HCT116 (cell line): ENCODE results near the gene FAM81B. TPM values are rescaled to one million over a fixed set of nuclear protein-coding genes. Genes with fewer than 3 reads are reported as not detected.

ENCODE experiments used
- ATAC-seq: fragments of 200-7000 bp; cut with Tn5 transposase; 2 replicates; pipeline ENCODE4 v1.9.1; 2020; ENCODE audit warnings: mild to moderate bottlenecking, moderate library complexity
- BruUV-seq: library from RNA; stranded (reverse); fragments of 400-500 nt; replicated peaks from 2 replicates; lab custom pipeline; 2021; lab: Mats Ljungman, UMichigan
- CTCF ChIA-PET: fragments of 300-600 bp; sonication (Branson Sonifier 250); formaldehyde crosslinking; loops from one replicate; lab custom pipeline; 2021; ENCODE audit warnings: antibody characterized with exemption; lab: Charles Lee
- POLR2A ChIA-PET: fragments of 300-600, 350-600 bp; sonication (Branson Sonifier 250); formaldehyde crosslinking; loops from one replicate; lab custom pipeline; 2021; ENCODE audit warnings: antibody characterized with exemption; lab: Charles Lee
- RAD21 ChIA-PET, 2 experiments: fragments of 300-600 bp; sonication (Branson Sonifier 250); formaldehyde crosslinking; loops; one replicate each; lab custom pipeline; 2023; ENCODE audit warnings: low total read pairs in 2 of 2; ENCODE audit not compliant: uncharacterized antibody in 2 of 2, unreplicated experiment in 2 of 2, low non-redundant PET in 1 of 2; lab: Charles Lee
- DNase-seq: peaks from one replicate; pipeline ENCODE4 v3.0.0-alpha.2; 2010; ENCODE audit warnings: low read depth, low spot score
- H2AFZ ChIP-seq: fragments of 200-600 bp; shearing (Covaris generic), sonication (generic); 2 replicates; pipeline ENCODE4 v1.6.1; 2017; ENCODE audit warnings: low read depth, mixed run types, mixed read lengths, antibody characterized with exemption, low read length; ENCODE audit not compliant: poor library complexity, severe bottlenecking
- H3K27ac ChIP-seq: 2 replicates; pipeline ENCODE4 v1.5.1; 2012; ENCODE audit warnings: low read depth, low read length
- H3K27me3 ChIP-seq: fragments of 200-600 bp; sonication (generic); 2 replicates; pipeline ENCODE4 v1.6.1; 2016; ENCODE audit warnings: mixed run types, low read length, mixed read lengths; ENCODE audit not compliant: insufficient read depth
- H3K36me3 ChIP-seq, 2 experiments: fragments of 200-500 bp in 1 of 2; fragments of 200-600 bp in 1 of 2; sonication (Bioruptor generic) in 1 of 2; sonication (generic) in 1 of 2; 2 replicates each; pipeline versions ENCODE4 v1.5.1 to v1.6.1; 2014 to 2016; ENCODE audit warnings: low read length in 2 of 2, inconsistent platforms in 1 of 2, mixed read lengths in 1 of 2, mixed run types in 1 of 2; ENCODE audit not compliant: insufficient read depth in 2 of 2, control insufficient read depth in 1 of 2
- H3K4me1 ChIP-seq, 2 experiments: fragments of 200-600 bp in 1 of 2; sonication (generic) in 1 of 2; 2 replicates each; pipeline versions ENCODE4 v1.5.1 to v1.6.1; 2012 to 2017; ENCODE audit warnings: low read length in 2 of 2, inconsistent platforms in 1 of 2, mild to moderate bottlenecking in 1 of 2, mixed read lengths in 1 of 2, mixed run types in 1 of 2, moderate library complexity in 1 of 2; ENCODE audit not compliant: insufficient read depth in 2 of 2, control insufficient read depth in 1 of 2
- H3K4me2 ChIP-seq: fragments of 200-600 bp; sonication (generic); 2 replicates; pipeline ENCODE4 v1.6.1; 2017; ENCODE audit warnings: mixed run types, low read length, mixed read lengths
- H3K4me3 ChIP-seq, 2 experiments: fragments of 200-600 bp in 1 of 2; sonication (generic) in 1 of 2; replicated peaks in 1 of 2; 2 replicates each; pipeline ENCODE4 v1.5.1; 2011 to 2016; ENCODE audit warnings: low read length in 2 of 2, control low read depth in 1 of 2, low read depth in 1 of 2, mild to moderate bottlenecking in 1 of 2, mixed read lengths in 1 of 2, mixed run types in 1 of 2
- H3K79me2 ChIP-seq: fragments of 200-600 bp; sonication (generic); 2 replicates; pipeline ENCODE4 v1.6.1; 2017; ENCODE audit warnings: mild to moderate bottlenecking, mixed run types, low read length, moderate library complexity, mixed read lengths; ENCODE audit not compliant: insufficient read depth
- H3K9ac ChIP-seq: fragments of 200-600 bp; sonication (generic); 2 replicates; pipeline ENCODE4 v1.6.1; 2016; ENCODE audit warnings: low read length, mixed read lengths
- H3K9me2 ChIP-seq: fragments of 200-600 bp; sonication (generic), shearing (Covaris generic); 2 replicates; pipeline ENCODE4 v1.6.1; 2017; ENCODE audit warnings: mixed run types, mild to moderate bottlenecking, moderate library complexity; ENCODE audit not compliant: insufficient read depth
- H3K9me3 ChIP-seq, 2 experiments: fragments of 200-500 bp in 1 of 2; fragments of 200-600 bp in 1 of 2; sonication (Bioruptor generic) in 1 of 2; sonication (generic) in 1 of 2; 2 replicates each; pipeline ENCODE4 v1.6.1; 2014 to 2017; ENCODE audit warnings: low read length in 2 of 2, mixed read lengths in 2 of 2, inconsistent platforms in 1 of 2, low read depth in 1 of 2, mild to moderate bottlenecking in 1 of 2, mixed run types in 1 of 2, moderate library complexity in 1 of 2; ENCODE audit not compliant: control insufficient read depth in 1 of 2, insufficient read depth in 1 of 2
- H4K20me1 ChIP-seq: fragments of 200-600 bp; sonication (generic), shearing (Covaris generic); 2 replicates; pipeline ENCODE4 v1.6.1; 2017; ENCODE audit warnings: mixed run types, mild to moderate bottlenecking, moderate library complexity; ENCODE audit not compliant: insufficient read depth
- EZH2phosphoT487 ChIP-seq: fragments of 200-600 bp; IDR thresholded peaks from 2 replicates; pipeline ENCODE4 v1.6.1; 2018; ENCODE audit warnings: antibody characterized with exemption, borderline replicate concordance
- JUND ChIP-seq: IDR thresholded peaks from 2 replicates; pipeline ENCODE4 v1.6.1; 2012
- MAX ChIP-seq: IDR thresholded peaks from 2 replicates; pipeline ENCODE4 v1.6.1; 2012
- RAD21 ChIP-seq: IDR thresholded peaks from 2 replicates; pipeline ENCODE4 v1.6.1; 2012; ENCODE audit warnings: low read depth, mild to moderate bottlenecking
- SIN3A ChIP-seq: IDR thresholded peaks from 2 replicates; pipeline ENCODE4 v1.6.1; 2012; ENCODE audit warnings: low read depth
- YY1 ChIP-seq: IDR thresholded peaks from 2 replicates; pipeline ENCODE4 v1.6.1; 2011; ENCODE audit warnings: low read length, low read depth, moderate library complexity, mild to moderate bottlenecking; ENCODE audit not compliant: insufficient replicate concordance; ENCODE audit errors: extremely low read depth
- ZFX ChIP-seq: fragments of 450-650 bp; IDR thresholded peaks from 2 replicates; pipeline ENCODE4 v1.6.1; 2017
- intact Hi-C: fragments of 100-400 bp; cut with micrococcal nuclease; formaldehyde crosslinking; loops from 2 replicates; pipeline ENCODE4 v1.10.0; 2022
- total RNA-seq: library from RNA; stranded (reverse); gene quantifications from one replicate; pipeline ENCODE4 v1.2.1, GENCODE V29; 2021; ENCODE audit not compliant: unreplicated experiment

Gene FAM81B
- total RNA-seq, 1 experiment from 2014 or later: not detected

GRCh38 chr5:95417971-95418370, 26.8 kb downstream of the FAM81B start:
- H3K4me1 ChIP-seq: no peaks in the 10 kb centered on the region
- no peaks in the 10 kb centered on the region for H3K27me3 ChIP-seq
- DNase-seq (no peak), ATAC-seq (no peak)
- H4K20me1 ChIP-seq: no peaks in the 10 kb centered on the region
- H3K4me3 ChIP-seq: no peak overlapping the region
- no peak overlapping the region for H3K27ac ChIP-seq
- no peaks in the 10 kb centered on the region for H3K9me3 ChIP-seq
- no peak for TF ChIP-seq RAD21
- TF ChIP-seq JUND: no peak
- TF ChIP-seq MAX: no peak
- no peak for TF ChIP-seq ZFX
- TF ChIP-seq SIN3A: no peak
- intact Hi-C loops: no loop called here
- no peaks in the 10 kb centered on the region for H3K79me2 ChIP-seq
- H3K4me2 ChIP-seq: no peak overlapping the region
- peak overlapping the region; percentile 12 for H2AFZ ChIP-seq
- POLR2A ChIA-PET: no interaction called here
- no TSS peak for BruUV-seq
- no peaks in the 10 kb centered on the region for H3K36me3 ChIP-seq
- CTCF ChIA-PET: no interaction called here
- RAD21 ChIA-PET: no interaction called here
- H3K9me2 ChIP-seq: no peaks in the 10 kb centered on the region
- H3K9ac ChIP-seq: no peak overlapping the region

GRCh38 chr5:95422838-95423237, 31.7 kb downstream of the FAM81B start:
- RAD21 ChIA-PET: no interaction called here

More at GRCh38 chr5:95422838-95423237, 31.7 kb downstream of the FAM81B start:
- Histone ChIP-seq H3K4me1 (no peaks in the 10 kb centered on the region), H3K9ac (no peak overlapping the region), H3K9me2 (no peaks in the 10 kb centered on the region)
- intact Hi-C loops: no loop called here
- no peak for DNase-seq
- no peak for TF ChIP-seq EZH2phosphoT487
- no peak for TF ChIP-seq YY1
- TF ChIP-seq, all 23 proteins: peak for 0
- Histone ChIP-seq H3K36me3 (no peaks in the 10 kb centered on the region), H3K27me3 (no peaks in the 10 kb centered on the region), H3K27ac (no peak overlapping the region), H3K4me2 (no peak overlapping the region), H3K79me2 (no peaks in the 10 kb centered on the region), H2AFZ (no peak overlapping the region), H4K20me1 (no peaks in the 10 kb centered on the region), H3K9me3 (no peaks in the 10 kb centered on the region), H3K4me3 (no peak overlapping the region)
- BruUV-seq: no TSS peak
- ChIA-PET POLR2A (no interaction called here), CTCF (no interaction called here)
- ATAC-seq: no peak
